HUES6 (cell line): ENCODE data around the gene TRIM2.
A peak's percentile ranks its signal among the peaks of the same experiment; 100 is the strongest.

Experiments used
- H3K27ac ChIP-seq: 2 replicates; pipeline ENCODE4 v1.7.0; 2013; ENCODE audit warnings: low read depth, mild to moderate bottlenecking, low read length, inconsistent platforms
- H3K27me3 ChIP-seq: 2 replicates; pipeline ENCODE4 v1.6.1; 2013; ENCODE audit warnings: low read length; ENCODE audit not compliant: control insufficient read depth, insufficient read depth
- H3K36me3 ChIP-seq: 2 replicates; pipeline ENCODE4 v1.6.1; 2013; ENCODE audit warnings: low read length; ENCODE audit not compliant: control insufficient read depth, insufficient read depth
- H3K4me1 ChIP-seq: 2 replicates; pipeline ENCODE4 v1.6.1; 2013; ENCODE audit warnings: low read length; ENCODE audit not compliant: control insufficient read depth, insufficient read depth
- H3K4me3 ChIP-seq: 2 replicates; pipeline ENCODE4 v1.5.1; 2013; ENCODE audit warnings: low read depth, low read length
- H3K9ac ChIP-seq: one replicate; pipeline ENCODE4 v1.6.1; 2013; ENCODE audit warnings: mild to moderate bottlenecking, low read length
- H3K9me3 ChIP-seq: 2 replicates; pipeline ENCODE4 v1.6.1; 2013; ENCODE audit warnings: low read depth, low read length; ENCODE audit not compliant: control insufficient read depth, insufficient read depth

The TRIM2 gene

GRCh38 chr4:153332936-153333335, 128.7 kb downstream of the TRIM2 start:
- H3K27me3 ChIP-seq: no peaks in the 10 kb centered on the region
- no peak overlapping the region for H3K9ac ChIP-seq
- no peak overlapping the region for H3K4me3 ChIP-seq
- H3K9me3 ChIP-seq: no peaks in the 10 kb centered on the region
- H3K36me3 ChIP-seq: peaks cover 14% of the 10 kb centered on the region
- H3K27ac ChIP-seq: no peak overlapping the region
- peaks cover 16% of the 10 kb centered on the region for H3K4me1 ChIP-seq

GRCh38 chr4:153333874-153334273, 129.6 kb downstream of the TRIM2 start:
- Histone ChIP-seq H3K9me3 (no peaks in the 10 kb centered on the region), H3K27me3 (no peaks in the 10 kb centered on the region), H3K36me3 (peaks cover 11% of the 10 kb centered on the region; the same call in 1 of the 2 replicates), H3K4me3 (no peak overlapping the region), H3K9ac (no peak overlapping the region), H3K27ac (no peak overlapping the region), H3K4me1 (peaks cover 16% of the 10 kb centered on the region)

GRCh38 chr4:153335665-153336064, 131.4 kb downstream of the TRIM2 start:
- peaks cover 16% of the 10 kb centered on the region for H3K4me1 ChIP-seq
- H3K9ac ChIP-seq: no peak overlapping the region
- no peaks in the 10 kb centered on the region for H3K9me3 ChIP-seq
- H3K4me3 ChIP-seq: no peak overlapping the region
- H3K27ac ChIP-seq: no peak overlapping the region
- peaks cover 11% of the 10 kb centered on the region; the same call in 1 of the 2 replicates for H3K36me3 ChIP-seq
- no peaks in the 10 kb centered on the region for H3K27me3 ChIP-seq

- H3K9ac ChIP-seq: no peak overlapping the region
- no peaks in the 10 kb centered on the region for H3K9me3 ChIP-seq
- H3K27ac ChIP-seq: no peak overlapping the region
- H3K4me1 ChIP-seq: peaks cover 22% of the 10 kb centered on the region
- peaks cover 11% of the 10 kb centered on the region; the same call in 1 of the 2 replicates for H3K36me3 ChIP-seq
- H3K27me3 ChIP-seq: no peaks in the 10 kb centered on the region
- no peak overlapping the region for H3K4me3 ChIP-seq
Measured at GRCh38 chr4:153337686-153338085, 133.4 kb downstream of the TRIM2 start.

GRCh38 chr4:153341575-153342090, 137.4 kb downstream of the TRIM2 start:
- no peak overlapping the region for H3K27ac ChIP-seq
- no peak overlapping the region for H3K4me3 ChIP-seq
- no peaks in the 10 kb centered on the region for H3K27me3 ChIP-seq
- H3K4me1 ChIP-seq: peaks cover 16% of the 10 kb centered on the region
- H3K36me3 ChIP-seq: no peaks in the 10 kb centered on the region
- no peaks in the 10 kb centered on the region for H3K9me3 ChIP-seq
- H3K9ac ChIP-seq: no peak overlapping the region

- peaks cover 28% of the 10 kb centered on the region for H3K4me1 ChIP-seq
- no peaks in the 10 kb centered on the region for H3K27me3 ChIP-seq
- H3K36me3 ChIP-seq: no peaks in the 10 kb centered on the region
- H3K9me3 ChIP-seq: no peaks in the 10 kb centered on the region
- H3K27ac ChIP-seq: no peak overlapping the region
- H3K4me3 ChIP-seq: no peak overlapping the region
- no peak overlapping the region for H3K9ac ChIP-seq
Measured at GRCh38 chr4:153342751-153343552, 138.7 kb downstream of the TRIM2 start.

GRCh38 chr4:153344131-153345011, 140.1 kb downstream of the TRIM2 start, which contains the start of gene MND1:
Gene MND1, plus strand, starts transcription at chr4:153344688. Its CDS starts 50 bp downstream, at chr4:153344738.
- Histone ChIP-seq H3K4me3 (peak within 1 kb of the TSS; percentile 57), H3K27ac (peak within 1 kb of the TSS; percentile 93), H3K27me3 (no peaks in the 10 kb centered on the region), H3K9me3 (no peaks in the 10 kb centered on the region), H3K9ac (peak within 1 kb of the TSS; percentile 93), H3K4me1 (peaks cover 30% of the 10 kb centered on the region), H3K36me3 (no peaks in the 10 kb centered on the region)

GRCh38 chr4:153345012-153345981, 141.1 kb downstream of the TRIM2 start:
- Histone ChIP-seq H3K4me3 (peak overlapping the region; percentile 57), H3K27ac (peak overlapping the region; percentile 93), H3K9me3 (no peaks in the 10 kb centered on the region), H3K27me3 (no peaks in the 10 kb centered on the region), H3K4me1 (peaks cover 30% of the 10 kb centered on the region), H3K9ac (peak overlapping the region; percentile 93), H3K36me3 (peaks cover 3% of the 10 kb centered on the region; the same call in 1 of the 2 replicates)

GRCh38 chr4:153346031-153346430, 141.8 kb downstream of the TRIM2 start:
- Histone ChIP-seq H3K27me3 (no peaks in the 10 kb centered on the region), H3K9me3 (no peaks in the 10 kb centered on the region), H3K9ac (peak overlapping the region; percentile 93), H3K4me3 (peak overlapping the region; percentile 57), H3K36me3 (peaks cover 7% of the 10 kb centered on the region), H3K4me1 (peaks cover 30% of the 10 kb centered on the region), H3K27ac (no peak overlapping the region)

GRCh38 chr4:153346563-153346962, 142.3 kb downstream of the TRIM2 start:
- peak overlapping the region; percentile 57; the same call in 1 of the 2 replicates for H3K4me3 ChIP-seq
- H3K36me3 ChIP-seq: peaks cover 11% of the 10 kb centered on the region
- peaks cover 30% of the 10 kb centered on the region for H3K4me1 ChIP-seq
- H3K9me3 ChIP-seq: no peaks in the 10 kb centered on the region
- H3K27ac ChIP-seq: no peak overlapping the region
- H3K27me3 ChIP-seq: no peaks in the 10 kb centered on the region
- no peak overlapping the region for H3K9ac ChIP-seq
